Brain microvascular endothelial cell (primary cell): ENCODE results near the gene H6PD.

Experiments
- DNase-seq: peaks from one replicate; pipeline ENCODE4 v3.0.0-alpha.2; 2020
- H3K27ac ChIP-seq: fragments of 250-450 bp; sonication (Bioruptor Pico); 2 replicates; pipeline ENCODE4 v1.5.1; 2020; ENCODE audit warnings: mild to moderate bottlenecking, moderate library complexity
- H3K27me3 ChIP-seq: fragments of 250-450 bp; sonication (Bioruptor Pico); replicated peaks from 2 replicates; pipeline ENCODE4 v1.5.1; 2020; ENCODE audit warnings: mild to moderate bottlenecking
- H3K36me3 ChIP-seq: fragments of 250-450 bp; sonication (Bioruptor Pico); replicated peaks from 2 replicates; pipeline ENCODE4 v1.5.1; 2020; ENCODE audit warnings: mild to moderate bottlenecking
- H3K4me3 ChIP-seq: 2 replicates; pipeline ENCODE4 v1.5.1; 2011; ENCODE audit warnings: low read depth, mild to moderate bottlenecking, control low read depth, low read length, moderate library complexity
- CTCF ChIP-seq: IDR thresholded peaks from 2 replicates; pipeline ENCODE4 v1.5.1; 2011; ENCODE audit warnings: low read depth, mild to moderate bottlenecking, moderate library complexity, low read length, control low read depth, inconsistent platforms; ENCODE audit errors: missing control alignments
- in situ Hi-C: cut with HindIII; loops from 2 replicates; pipeline ENCODE4 v1.10.0; 2017; ENCODE audit warnings: low sequenced_read_pairs, low pct_ligation_motif_present

Gene H6PD

GRCh38 chr1:9315411-9316079 lies 81.0 kb downstream of the H6PD start:
- in situ Hi-C loops: no loop called here
- no peak for TF ChIP-seq CTCF
- H3K27me3 ChIP-seq: no peaks in the 10 kb centered on the region
- H3K27ac ChIP-seq: peak overlapping the region; percentile 56
- DNase-seq: peak; percentile 65
- peaks cover 6% of the 10 kb centered on the region for H3K36me3 ChIP-seq
- no peak overlapping the region for H3K4me3 ChIP-seq

DNA sequence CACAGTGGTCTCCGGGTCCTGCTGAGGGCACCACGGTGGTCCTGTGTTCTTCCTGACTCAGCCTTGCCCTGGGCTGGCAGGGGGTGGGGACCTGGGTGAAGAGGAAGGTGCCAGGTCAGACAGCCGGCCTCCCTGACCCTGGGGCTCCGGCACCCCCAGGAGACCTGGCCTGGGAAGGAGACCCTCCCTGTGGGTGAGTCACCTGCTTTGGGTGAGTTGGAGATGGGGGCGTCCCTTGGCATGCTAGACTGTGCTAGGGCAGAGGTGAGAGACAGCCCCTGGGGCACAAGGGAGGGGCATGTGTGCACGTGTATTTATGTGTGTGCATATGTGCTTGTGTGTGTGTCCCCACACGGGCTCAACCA lies 81.5 kb downstream of the H6PD start:
- in situ Hi-C loops: no loop called here
- no peaks in the 10 kb centered on the region for H3K27me3 ChIP-seq
- no peak for TF ChIP-seq CTCF
- no peak for DNase-seq
- H3K36me3 ChIP-seq: peaks cover 6% of the 10 kb centered on the region
- H3K4me3 ChIP-seq: no peak overlapping the region
- peak overlapping the region; percentile 56 for H3K27ac ChIP-seq

- in situ Hi-C loops: no loop called here
- no peaks in the 10 kb centered on the region for H3K27me3 ChIP-seq
- no peak for TF ChIP-seq CTCF
- DNase-seq: no peak
- H3K36me3 ChIP-seq: peaks cover 6% of the 10 kb centered on the region
- no peak overlapping the region for H3K4me3 ChIP-seq
- peak overlapping the region; percentile 56 for H3K27ac ChIP-seq
These were observed 81.9 kb downstream of the H6PD start for GRCh38 chr1:9316512-9316911.

DNA sequence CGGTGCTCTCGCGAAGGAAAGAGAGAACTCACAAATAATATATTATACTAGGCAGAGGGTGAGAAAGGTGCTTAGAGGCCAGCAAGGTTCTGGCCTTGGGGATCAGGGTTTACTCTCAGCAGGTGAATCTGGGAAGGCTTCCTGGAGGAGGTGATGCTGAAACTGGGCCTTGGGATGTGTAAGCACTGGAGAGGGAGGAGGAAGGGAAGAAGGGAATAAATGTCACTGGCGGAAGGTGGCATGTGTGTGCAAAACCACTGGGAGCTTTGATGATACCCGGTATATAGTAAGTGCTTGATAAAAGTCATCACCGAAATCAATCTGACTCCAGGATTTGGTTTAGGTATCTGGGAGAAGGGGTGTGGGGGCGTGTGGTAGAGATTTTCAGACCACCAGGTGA lies 82.5 kb downstream of the H6PD start:
- Histone ChIP-seq H3K4me3 (no peak overlapping the region), H3K27ac (no peak overlapping the region), H3K27me3 (no peaks in the 10 kb centered on the region), H3K36me3 (peaks cover 6% of the 10 kb centered on the region)
- DNase-seq: no peak
- no peak for TF ChIP-seq CTCF
- in situ Hi-C loops: no loop called here

DNA sequence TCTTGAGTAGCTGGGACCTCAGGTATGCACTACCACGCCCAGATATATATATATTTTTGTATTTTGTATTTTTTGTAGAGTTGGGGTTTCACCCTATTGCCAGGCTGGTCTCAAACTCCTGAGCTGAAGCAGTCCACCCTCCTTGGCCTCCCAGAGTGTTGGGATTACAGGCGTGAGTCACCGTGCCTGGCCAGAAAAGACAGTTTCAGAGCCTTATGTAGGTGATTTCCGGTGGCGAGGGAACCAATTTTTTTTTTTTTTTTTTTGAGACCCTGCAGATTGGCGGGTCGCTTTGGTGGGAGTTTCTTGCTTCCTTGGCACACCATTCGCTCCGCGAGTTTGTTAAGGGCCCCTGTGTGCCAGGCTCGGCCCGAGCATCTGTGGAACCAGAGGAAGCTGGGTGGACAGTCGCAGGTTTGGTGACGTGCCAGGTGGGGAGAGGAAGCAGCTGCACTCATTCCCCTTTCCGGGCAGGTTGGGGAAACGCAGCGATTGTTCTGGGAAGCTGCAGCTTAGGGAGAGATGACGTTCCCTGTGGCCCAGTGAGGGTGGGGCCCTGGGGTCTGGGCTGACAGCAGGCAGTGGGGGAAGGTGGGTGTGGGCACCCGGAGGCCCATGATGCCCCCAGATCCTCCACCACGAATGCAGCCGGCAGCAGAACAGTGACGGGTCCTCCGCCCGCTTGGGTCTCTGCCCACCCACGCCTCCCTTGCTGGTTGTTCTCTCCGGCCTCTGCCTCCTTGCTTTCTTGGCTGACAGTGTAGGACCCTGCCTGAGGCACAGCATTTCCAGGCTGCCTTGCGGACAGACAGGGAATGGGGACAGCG lies 83.2 kb downstream of the H6PD start:
- in situ Hi-C loops: no loop called here

More for the DNA sequence above, 83.2 kb downstream of the H6PD start:
- TF ChIP-seq CTCF: no peak
- Histone ChIP-seq H3K27ac (no peak overlapping the region), H3K27me3 (no peaks in the 10 kb centered on the region), H3K36me3 (peaks cover 6% of the 10 kb centered on the region), H3K4me3 (no peak overlapping the region)
- DNase-seq: no peak
